HepG2 (cell line): Measurements from ENCODE around the gene FAM117A. TPM values are rescaled to one million over a fixed set of nuclear protein-coding genes. Genes with fewer than 3 reads are reported as not detected.

Source experiments
- HNRNPL ChIP-seq: fragments of 200-400 bp; formaldehyde crosslinking; IDR thresholded peaks from 2 replicates; pipeline ENCODE4 v1.6.1; 2017; ENCODE audit warnings: mild to moderate bottlenecking, low read depth, low read length
- KAT7 ChIP-seq: IDR thresholded peaks from 2 replicates; pipeline ENCODE4 v1.6.1; 2018; ENCODE audit warnings: borderline replicate concordance, missing compliant biosample characterization
- LCORL ChIP-seq, 2 experiments: fragments of 450-650 bp in 1 of 2; sonication (generic) in 1 of 2; formaldehyde crosslinking in 1 of 2; IDR thresholded peaks; 2 replicates each; pipeline versions ENCODE4 v1.5.0 to v1.6.1; 2017 to 2020; ENCODE audit warnings: antibody characterized with exemption in 1 of 2, missing genetic modification reagents in 1 of 2
- MYC ChIP-seq: sonication (generic); formaldehyde crosslinking; IDR thresholded peaks from 2 replicates; pipeline ENCODE4 v1.9.0; 2021; ENCODE audit warnings: missing genetic modification reagents, borderline replicate concordance
- SNAPC4 ChIP-seq: sonication (generic); formaldehyde crosslinking; IDR thresholded peaks from 2 replicates; pipeline ENCODE4 v1.4.0; 2020; ENCODE audit warnings: mild to moderate bottlenecking, missing genetic modification reagents
- ZFP62 ChIP-seq: sonication (generic); formaldehyde crosslinking; IDR thresholded peaks from 2 replicates; pipeline ENCODE4 v1.4.0; 2020; ENCODE audit warnings: missing genetic modification reagents
- ZNF143 ChIP-seq: sonication (generic); formaldehyde crosslinking; IDR thresholded peaks from 2 replicates; pipeline ENCODE4 v1.4.0; 2020; ENCODE audit warnings: missing genetic modification reagents
- ZNF160 ChIP-seq: sonication (generic); formaldehyde crosslinking; IDR thresholded peaks from 2 replicates; pipeline ENCODE4 v1.8.0; 2022; ENCODE audit warnings: mild to moderate bottlenecking, inconsistent platforms, missing genetic modification reagents
- ZNF234 ChIP-seq: sonication (generic); formaldehyde crosslinking; conservative IDR thresholded peaks from 2 replicates; pipeline ENCODE4 v1.5.1; 2020; ENCODE audit warnings: mild to moderate bottlenecking, missing genetic modification reagents
- ZNF431 ChIP-seq: sonication (generic); formaldehyde crosslinking; IDR thresholded peaks from 2 replicates; pipeline ENCODE4 v1.9.0; 2022; ENCODE audit warnings: missing genetic modification reagents, low read depth, mild to moderate bottlenecking, borderline replicate concordance
- ZNF552 ChIP-seq: sonication (generic); formaldehyde crosslinking; IDR thresholded peaks from 2 replicates; pipeline ENCODE4 v1.9.0; 2022; ENCODE audit warnings: missing genetic modification reagents, mild to moderate bottlenecking, borderline replicate concordance
- ZNF7 ChIP-seq: IDR thresholded peaks from 2 replicates; pipeline ENCODE4 v1.6.1; 2016; ENCODE audit warnings: missing biosample characterization, missing genetic modification reagents
- polyA plus RNA-seq, 8 experiments: library from polyadenylated mRNA; depleted of rRNA in 3 of 8; stranded (reverse) in 7 of 8; unstranded in 1 of 8; fragments of >200 nt; fragmentation: Illumina TruSeq in 4 of 8; extraction: Trizol in 4 of 8; gene quantifications; 2 replicates each; pipeline versions ENCODE4 v1.2.1 to v1.2.3, GENCODE V29; 2011 to 2016; ENCODE audit warnings: low read depth in 4 of 8, missing spikeins in 1 of 8, mixed read lengths in 1 of 8; ENCODE audit not compliant: insufficient read depth in 1 of 8
- total RNA-seq, 5 experiments: library from RNA; depleted of rRNA; stranded (reverse); fragments of >200 nt; fragmentation: Illumina TruSeq; extraction: Trizol; gene quantifications; 2 replicates each; pipeline ENCODE4 v1.2.3, GENCODE V29; 2016; ENCODE audit warnings: low read depth in 1 of 5
- TF ChIP-seq, protein P1 (sequence below): sonication (generic); formaldehyde crosslinking; IDR thresholded peaks from 2 replicates; pipeline ENCODE4 v1.8.1; 2022; ENCODE audit warnings: mild to moderate bottlenecking, missing genetic modification reagents
- TF ChIP-seq, protein P2 (sequence below): sonication (generic); formaldehyde crosslinking; IDR thresholded peaks from 2 replicates; pipeline ENCODE4 v1.8.0; 2022; ENCODE audit warnings: low read depth, missing genetic modification reagents

FAM117A gene
- total and polyA plus RNA-seq, 2 of the 13 experiments (the other 11 are each of a cell fraction or from before 2014, with no cell fraction given), result 12.1 to 19.8 TPM

GRCh38 chr17:49707608-49708514 lies 56.1 kb downstream of the FAM117A start, which contains the start of gene SLC35B1 (continued):
- TF ChIP-seq SNAPC4 (CRISPR knock-in tag), result peak; percentile 92; the same call in 1 of the 2 replicates
- peak; percentile 46 for TF ChIP-seq ZNF143 (CRISPR knock-in tag)
- TF ChIP-seq, protein P1, sequence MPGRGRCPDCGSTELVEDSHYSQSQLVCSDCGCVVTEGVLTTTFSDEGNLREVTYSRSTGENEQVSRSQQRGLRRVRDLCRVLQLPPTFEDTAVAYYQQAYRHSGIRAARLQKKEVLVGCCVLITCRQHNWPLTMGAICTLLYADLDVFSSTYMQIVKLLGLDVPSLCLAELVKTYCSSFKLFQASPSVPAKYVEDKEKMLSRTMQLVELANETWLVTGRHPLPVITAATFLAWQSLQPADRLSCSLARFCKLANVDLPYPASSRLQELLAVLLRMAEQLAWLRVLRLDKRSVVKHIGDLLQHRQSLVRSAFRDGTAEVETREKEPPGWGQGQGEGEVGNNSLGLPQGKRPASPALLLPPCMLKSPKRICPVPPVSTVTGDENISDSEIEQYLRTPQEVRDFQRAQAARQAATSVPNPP (CRISPR knock-in tag), result no peak
- TF ChIP-seq MYC (CRISPR knock-in tag), result peak; percentile 63; the same call in 1 of the 2 replicates
- TF ChIP-seq LCORL (IDR thresholded peaks at IDR 0.05), result no peak
- TF ChIP-seq LCORL (CRISPR knock-in tag; IDR thresholded peaks at IDR 0.05), result no peak; the same call in 1 of the 2 replicates
- TF ChIP-seq ZNF7 (CRISPR knock-in tag), result 0 out of 2 replicates have a peak, but pooled peaks have one; percentile 18
- TF ChIP-seq ZNF234 (CRISPR knock-in tag), result no peak
- TF ChIP-seq, protein P2, sequence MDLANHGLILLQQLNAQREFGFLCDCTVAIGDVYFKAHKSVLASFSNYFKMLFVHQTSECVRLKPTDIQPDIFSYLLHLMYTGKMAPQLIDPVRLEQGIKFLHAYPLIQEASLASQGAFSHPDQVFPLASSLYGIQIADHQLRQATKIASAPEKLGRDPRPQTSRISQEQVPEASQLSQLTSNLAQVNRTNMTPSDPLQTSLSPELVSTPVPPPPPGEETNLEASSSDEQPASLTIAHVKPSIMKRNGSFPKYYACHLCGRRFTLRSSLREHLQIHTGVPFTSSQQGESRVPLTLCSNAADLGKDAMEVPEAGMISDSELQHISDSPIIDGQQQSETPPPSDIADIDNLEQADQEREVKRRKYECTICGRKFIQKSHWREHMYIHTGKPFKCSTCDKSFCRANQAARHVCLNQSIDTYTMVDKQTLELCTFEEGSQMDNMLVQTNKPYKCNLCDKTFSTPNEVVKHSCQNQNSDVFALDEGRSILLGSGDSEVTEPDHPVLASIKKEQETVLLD (CRISPR knock-in tag), result no peak
- no peak for TF ChIP-seq ZFP62 (CRISPR knock-in tag)
- peak; percentile 94 for TF ChIP-seq KAT7
- peak; percentile 60; the same call in 1 of the 2 replicates for TF ChIP-seq HNRNPL
- TF ChIP-seq ZNF431 (CRISPR knock-in tag), result no peak
- TF ChIP-seq ZNF552 (CRISPR knock-in tag), result no peak
- TF ChIP-seq ZNF160 (CRISPR knock-in tag), result no peak
